GM12875 (cell line): Measurements from ENCODE around the gene TMEM100.
A peak's percentile ranks its signal among the peaks of the same experiment; 100 is the strongest.

Experiments
- H3K4me3 ChIP-seq: one replicate; pipeline ENCODE4 v1.5.1; 2011; ENCODE audit warnings: low read depth, low read length, control low read depth
- CTCF ChIP-seq: IDR thresholded peaks from 2 replicates; pipeline ENCODE4 v1.5.1; 2011; ENCODE audit warnings: low read depth, mild to moderate bottlenecking, control low read depth, inconsistent platforms, low read length, moderate library complexity, borderline replicate concordance; ENCODE audit not compliant: insufficient read depth

Gene TMEM100

GRCh38 chr17:55717898-55718735, 4.5 kb downstream of the TMEM100 start:
- TF ChIP-seq CTCF, result peak; percentile 63
- H3K4me3 ChIP-seq, result no peak overlapping the region

- no peak overlapping the region for H3K4me3 ChIP-seq
- no peak for TF ChIP-seq CTCF
Measured at GRCh38 chr17:55717432-55717831, 5.2 kb downstream of the TMEM100 start.

- TF ChIP-seq CTCF, result no peak
- H3K4me3 ChIP-seq, result no peak overlapping the region
Measured at GRCh38 chr17:55710829-55711496, 11.7 kb downstream of the TMEM100 start.

- no peak for TF ChIP-seq CTCF
- no peak overlapping the region for H3K4me3 ChIP-seq
Measured at GRCh38 chr17:55710410-55710809, 12.3 kb downstream of the TMEM100 start.

- no peak for TF ChIP-seq CTCF
- H3K4me3 ChIP-seq, result no peak overlapping the region
Measured at GRCh38 chr17:55709984-55710383, 12.7 kb downstream of the TMEM100 start.

GRCh38 chr17:55709440-55709839, 13.2 kb downstream of the TMEM100 start:
- no peak overlapping the region for H3K4me3 ChIP-seq
- TF ChIP-seq CTCF, result no peak
